SU-DHL-6 (cell line): ENCODE measurements around the gene PLEKHJ1.

Experiments used
- H2AFZ ChIP-seq: fragments of 200-600 bp; sonication (generic); 2 replicates; pipeline ENCODE4 v1.6.1; 2014; ENCODE audit warnings: low read depth, mild to moderate bottlenecking, moderate library complexity, mixed read lengths, antibody characterized with exemption, low read length; ENCODE audit not compliant: severe bottlenecking
- H3F3A ChIP-seq: fragments of 200-600 bp; shearing (Covaris generic); 2 replicates; pipeline ENCODE4 v1.6.0; 2016; ENCODE audit warnings: antibody characterized with exemption, mild to moderate bottlenecking; ENCODE audit not compliant: insufficient read depth
- H3K27ac ChIP-seq: fragments of 200-600 bp; sonication (generic); 2 replicates; pipeline ENCODE4 v1.5.1; 2016; ENCODE audit warnings: low read depth, mild to moderate bottlenecking, low read length, moderate library complexity, mixed read lengths
- H3K27me3 ChIP-seq: fragments of 200-600 bp; sonication (generic), shearing (Covaris generic); 2 replicates; pipeline ENCODE4 v1.6.0; 2014; ENCODE audit warnings: mild to moderate bottlenecking, low read length
- H3K36me3 ChIP-seq: fragments of 200-600 bp; sonication (generic); 2 replicates; pipeline ENCODE4 v1.6.1; 2014; ENCODE audit warnings: mild to moderate bottlenecking, low read length, mixed read lengths
- H3K4me2 ChIP-seq: fragments of 300-600, 200-600 bp; shearing (Covaris generic), sonication (generic); 2 replicates; pipeline ENCODE4 v1.6.0; 2014; ENCODE audit warnings: low read length, low read depth, mild to moderate bottlenecking; ENCODE audit not compliant: poor library complexity, severe bottlenecking
- H3K4me3 ChIP-seq: fragments of 200-600 bp; sonication (generic); 2 replicates; pipeline ENCODE4 v1.5.1; 2014; ENCODE audit warnings: antibody characterized with exemption, low read length, mild to moderate bottlenecking, mixed read lengths; ENCODE audit not compliant: insufficient read depth, poor library complexity, severe bottlenecking
- H3K79me2 ChIP-seq: fragments of 200-600 bp; sonication (generic); 2 replicates; pipeline ENCODE4 v1.6.1; 2014; ENCODE audit warnings: mild to moderate bottlenecking, low read length, moderate library complexity; ENCODE audit not compliant: insufficient read depth
- H3K9ac ChIP-seq: fragments of 200-600 bp; sonication (generic); 2 replicates; pipeline ENCODE4 v1.7.0; 2014; ENCODE audit warnings: mild to moderate bottlenecking, low read length
- H3K9me2 ChIP-seq: fragments of 200-600 bp; sonication (generic); replicated peaks from 2 replicates; pipeline ENCODE4 v1.6.1; 2014; ENCODE audit warnings: low read length; ENCODE audit not compliant: insufficient read depth
- H3K9me3 ChIP-seq: fragments of 200-600 bp; sonication (generic); 2 replicates; pipeline ENCODE4 v1.6.1; 2014; ENCODE audit warnings: low read length, mixed read lengths; ENCODE audit not compliant: insufficient read depth
- H4K20me1 ChIP-seq: fragments of 200-600 bp; sonication (generic); 2 replicates; pipeline ENCODE4 v1.6.1; 2014; ENCODE audit warnings: low read depth, mild to moderate bottlenecking, antibody characterized with exemption, low read length, moderate library complexity, mixed read lengths
- EZH2phosphoT487 ChIP-seq: fragments of 200-600 bp; sonication (generic), shearing (Covaris generic); conservative IDR thresholded peaks from 2 replicates; pipeline ENCODE4 v1.6.1; 2018; ENCODE audit warnings: mild to moderate bottlenecking, antibody characterized with exemption, low read length, moderate library complexity, mixed read lengths
- TF ChIP-seq, protein P1 (sequence below): fragments of 200-600 bp; sonication (generic); IDR thresholded peaks from one replicate; pipeline ENCODE4 v1.5.1; 2017; ENCODE audit warnings: antibody characterized with exemption, mild to moderate bottlenecking, low read length, moderate library complexity; ENCODE audit not compliant: insufficient read depth, poor library complexity, severe bottlenecking

Gene PLEKHJ1

DNA sequence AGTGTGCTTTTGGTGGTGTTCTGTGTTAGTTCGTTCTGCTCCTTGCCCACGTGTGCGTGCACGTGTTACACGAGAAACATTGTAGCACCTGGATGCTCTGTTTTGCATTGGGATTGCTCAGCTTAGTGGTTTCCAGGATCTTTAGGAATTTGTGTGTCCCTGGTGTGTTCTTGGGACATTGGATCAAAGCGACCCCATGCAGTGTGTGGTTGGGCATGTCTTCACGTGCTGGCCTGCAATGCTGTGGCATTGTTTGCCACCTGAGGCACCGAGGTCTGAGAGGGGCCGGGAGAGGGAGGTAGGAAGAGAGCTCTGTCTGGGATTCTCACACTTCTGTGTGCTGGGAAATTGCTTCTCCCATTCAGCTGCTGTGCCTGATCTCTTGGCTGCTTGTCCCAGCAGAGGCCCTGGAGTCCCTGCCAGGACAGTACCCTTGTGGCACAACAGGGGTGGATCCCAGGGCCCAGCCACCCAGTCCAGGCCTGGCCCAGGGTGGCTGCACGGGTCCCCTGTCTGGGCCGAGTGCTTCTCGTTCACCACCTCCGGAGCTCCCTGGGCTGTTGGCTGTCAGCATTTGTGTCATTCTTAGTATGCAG is 11.3 kb downstream of the PLEKHJ1 start:
- no peak overlapping the region for H2AFZ ChIP-seq
- no peaks in the 10 kb centered on the region for H3K9me3 ChIP-seq
- no peak overlapping the region for H3K4me2 ChIP-seq
- H3K9ac ChIP-seq = no peak overlapping the region
- no peaks in the 10 kb centered on the region for H3K36me3 ChIP-seq
- H3F3A ChIP-seq = peaks cover 26% of the 10 kb centered on the region
- no peaks in the 10 kb centered on the region for H3K27me3 ChIP-seq
- no peaks in the 10 kb centered on the region for H3K9me2 ChIP-seq
- no peak overlapping the region for H3K27ac ChIP-seq
- no peak overlapping the region for H3K4me3 ChIP-seq
- no peaks in the 10 kb centered on the region for H4K20me1 ChIP-seq
- H3K79me2 ChIP-seq = peaks cover 11% of the 10 kb centered on the region
- TF ChIP-seq, protein P1, sequence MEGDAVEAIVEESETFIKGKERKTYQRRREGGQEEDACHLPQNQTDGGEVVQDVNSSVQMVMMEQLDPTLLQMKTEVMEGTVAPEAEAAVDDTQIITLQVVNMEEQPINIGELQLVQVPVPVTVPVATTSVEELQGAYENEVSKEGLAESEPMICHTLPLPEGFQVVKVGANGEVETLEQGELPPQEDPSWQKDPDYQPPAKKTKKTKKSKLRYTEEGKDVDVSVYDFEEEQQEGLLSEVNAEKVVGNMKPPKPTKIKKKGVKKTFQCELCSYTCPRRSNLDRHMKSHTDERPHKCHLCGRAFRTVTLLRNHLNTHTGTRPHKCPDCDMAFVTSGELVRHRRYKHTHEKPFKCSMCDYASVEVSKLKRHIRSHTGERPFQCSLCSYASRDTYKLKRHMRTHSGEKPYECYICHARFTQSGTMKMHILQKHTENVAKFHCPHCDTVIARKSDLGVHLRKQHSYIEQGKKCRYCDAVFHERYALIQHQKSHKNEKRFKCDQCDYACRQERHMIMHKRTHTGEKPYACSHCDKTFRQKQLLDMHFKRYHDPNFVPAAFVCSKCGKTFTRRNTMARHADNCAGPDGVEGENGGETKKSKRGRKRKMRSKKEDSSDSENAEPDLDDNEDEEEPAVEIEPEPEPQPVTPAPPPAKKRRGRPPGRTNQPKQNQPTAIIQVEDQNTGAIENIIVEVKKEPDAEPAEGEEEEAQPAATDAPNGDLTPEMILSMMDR = no peak
- no peak for TF ChIP-seq EZH2phosphoT487

DNA sequence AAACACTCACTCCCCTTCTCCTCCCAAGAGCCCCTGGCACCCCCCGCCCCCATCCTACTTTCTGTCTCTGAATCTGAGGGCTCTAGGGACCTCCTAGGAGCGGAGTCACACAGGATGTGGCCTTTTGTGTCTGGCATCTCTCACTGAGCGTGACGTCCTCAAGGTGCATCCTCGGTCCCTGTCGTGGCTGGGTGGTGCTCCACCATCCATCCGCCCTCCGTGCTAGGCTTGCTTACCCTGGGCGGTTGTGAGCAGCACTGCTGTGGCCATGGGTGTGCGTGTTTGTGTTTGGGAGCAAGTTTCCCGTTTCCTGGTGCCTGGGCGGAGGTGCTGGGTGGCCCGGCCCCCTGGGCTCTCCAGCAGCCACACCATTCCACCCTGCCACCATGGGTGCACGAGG is 12.2 kb downstream of the PLEKHJ1 start:
- H4K20me1 ChIP-seq = no peaks in the 10 kb centered on the region
- H3F3A ChIP-seq = peaks cover 24% of the 10 kb centered on the region
- TF ChIP-seq EZH2phosphoT487 = no peak
- H3K79me2 ChIP-seq = peaks cover 7% of the 10 kb centered on the region
- H3K9me3 ChIP-seq = no peaks in the 10 kb centered on the region
- H3K27ac ChIP-seq = peak overlapping the region; percentile 73
- H3K27me3 ChIP-seq = no peaks in the 10 kb centered on the region
- H3K9ac ChIP-seq = no peak overlapping the region
- H3K36me3 ChIP-seq = no peaks in the 10 kb centered on the region
- H3K4me2 ChIP-seq = peak overlapping the region; percentile 5
- no peak overlapping the region for H3K4me3 ChIP-seq
- H2AFZ ChIP-seq = no peak overlapping the region
- H3K9me2 ChIP-seq = no peaks in the 10 kb centered on the region

DNA sequence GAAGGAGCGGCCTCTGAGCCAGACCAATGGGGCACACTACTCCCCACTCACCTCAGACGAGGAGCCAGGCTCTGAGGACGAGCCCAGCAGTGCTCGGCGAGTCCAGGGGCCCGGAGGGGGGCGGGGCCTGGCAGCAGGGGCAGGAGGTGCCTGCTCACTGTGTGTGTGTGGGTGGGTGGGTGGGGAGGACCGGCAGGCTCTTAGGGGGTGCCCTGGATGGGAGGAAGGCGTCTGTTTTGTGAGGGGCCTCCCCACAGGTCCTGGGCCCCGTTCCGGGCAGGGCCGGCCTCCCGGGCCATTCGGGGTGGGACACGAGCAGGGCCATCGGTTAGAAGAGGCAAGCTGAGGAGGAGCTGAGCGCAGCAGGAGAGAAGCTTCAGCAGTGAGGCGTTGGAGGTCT is 12.7 kb downstream of the PLEKHJ1 start:
- Histone ChIP-seq H3K9me3 (no peaks in the 10 kb centered on the region), H3K4me3 (no peak overlapping the region), H3F3A (peaks cover 23% of the 10 kb centered on the region), H2AFZ (no peak overlapping the region), H3K36me3 (no peaks in the 10 kb centered on the region), H3K27ac (peak overlapping the region; percentile 73), H3K79me2 (peaks cover 1% of the 10 kb centered on the region; the same call in 1 of the 2 replicates), H3K27me3 (no peaks in the 10 kb centered on the region), H4K20me1 (no peaks in the 10 kb centered on the region), H3K9ac (peak overlapping the region; percentile 19; the same call in 1 of the 2 replicates), H3K4me2 (peak overlapping the region; percentile 15), H3K9me2 (no peaks in the 10 kb centered on the region)
- TF ChIP-seq EZH2phosphoT487 = no peak
- TF ChIP-seq, protein P1 = no peak

DNA sequence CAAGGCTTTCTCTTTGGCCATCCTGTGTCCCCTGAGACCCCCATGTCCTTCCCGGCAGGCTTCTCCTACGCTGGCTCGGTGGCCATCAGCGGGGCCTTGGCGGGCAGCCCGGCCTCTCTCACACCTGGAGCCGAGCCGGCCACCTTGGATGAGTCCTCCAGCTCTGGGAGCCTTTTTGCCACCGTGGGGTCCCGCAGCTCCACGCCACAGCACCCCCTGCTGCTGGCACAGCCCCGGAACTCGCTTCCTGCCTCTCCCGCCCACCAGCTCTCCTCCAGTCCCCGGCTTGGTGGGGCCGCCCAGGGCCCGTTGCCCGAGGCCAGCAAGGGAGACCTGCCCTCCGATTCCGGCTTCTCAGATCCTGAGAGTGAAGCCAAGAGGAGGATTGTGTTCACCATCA is 14.2 kb downstream of the PLEKHJ1 start:
- H2AFZ ChIP-seq = no peak overlapping the region
- H3K27ac ChIP-seq = no peak overlapping the region
- H3K4me2 ChIP-seq = no peak overlapping the region
- H3K27me3 ChIP-seq = no peaks in the 10 kb centered on the region
- no peaks in the 10 kb centered on the region for H3K36me3 ChIP-seq
- H3K9me3 ChIP-seq = no peaks in the 10 kb centered on the region
- no peak overlapping the region for H3K9ac ChIP-seq
- no peak overlapping the region for H3K4me3 ChIP-seq
- H4K20me1 ChIP-seq = no peaks in the 10 kb centered on the region
- H3K79me2 ChIP-seq = no peaks in the 10 kb centered on the region
- H3F3A ChIP-seq = peaks cover 13% of the 10 kb centered on the region
- H3K9me2 ChIP-seq = no peaks in the 10 kb centered on the region
- TF ChIP-seq EZH2phosphoT487 = no peak
- TF ChIP-seq, protein P1 = peak; percentile 9
